Activated naive CD8-positive, alpha-beta T cell treated with anti-CD3 and anti-CD28 coated beads, Interleukin-2, amount 50 U/mL, for 16 hours (primary cell): Measurements from ENCODE around the gene DPH2.

Source experiments
- DNase-seq: peaks from one replicate; pipeline ENCODE4 v3.0.0-alpha.2; 2020; ENCODE audit warnings: low read depth, low spot score

The DPH2 gene

GRCh38 chr1:44000122-44000665, 30.4 kb downstream of the DPH2 start:
- DNase-seq = no peak

- DNase-seq = no peak
Observed at GRCh38 chr1:44002165-44002564, 32.4 kb downstream of the DPH2 start.

- DNase-seq = no peak
Observed at GRCh38 chr1:44002606-44003157, 32.9 kb downstream of the DPH2 start.

DNA sequence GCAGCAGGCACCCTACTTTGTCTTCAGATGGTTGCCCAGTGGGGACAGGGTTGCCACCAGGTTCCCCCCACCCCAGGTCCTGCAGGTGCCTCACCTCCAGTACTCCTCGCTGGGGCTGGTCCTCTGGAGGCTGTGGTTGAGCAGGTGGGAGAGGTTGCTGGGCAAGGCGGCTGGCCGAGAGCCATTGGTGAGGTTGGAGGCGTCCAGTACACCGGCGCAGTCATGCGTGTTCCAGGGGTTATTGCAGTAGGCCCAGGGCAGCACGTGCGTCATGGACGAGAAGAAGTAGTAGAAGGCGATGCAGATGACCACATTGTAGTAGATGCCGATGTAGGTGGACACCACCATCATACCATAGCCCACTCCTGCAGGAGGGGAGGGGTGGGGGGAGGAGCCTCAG, 38.4 kb downstream of the DPH2 start:
- DNase-seq = no peak

GRCh38 chr1:44010935-44011471, 41.2 kb downstream of the DPH2 start:
- no peak for DNase-seq

DNA sequence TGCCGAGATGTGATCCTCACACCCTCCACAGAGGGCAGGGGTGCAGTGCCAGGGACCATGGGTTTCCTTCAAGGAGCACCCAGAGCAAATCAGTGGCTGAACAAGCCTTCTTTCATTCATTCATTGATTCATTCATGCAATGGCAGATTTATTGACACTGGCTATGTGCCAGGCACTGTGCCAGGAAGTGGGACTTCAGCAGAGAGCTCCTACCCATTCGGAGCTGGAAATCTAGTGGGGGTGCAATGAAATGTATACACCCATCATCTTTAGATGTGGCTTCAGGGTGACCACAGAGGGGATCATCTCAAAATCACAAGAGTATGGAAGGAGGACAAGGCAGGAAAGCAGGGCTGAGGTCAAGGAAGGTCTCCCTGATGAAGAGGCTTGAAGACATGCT, 42.6 kb downstream of the DPH2 start:
- DNase-seq = no peak

DNA sequence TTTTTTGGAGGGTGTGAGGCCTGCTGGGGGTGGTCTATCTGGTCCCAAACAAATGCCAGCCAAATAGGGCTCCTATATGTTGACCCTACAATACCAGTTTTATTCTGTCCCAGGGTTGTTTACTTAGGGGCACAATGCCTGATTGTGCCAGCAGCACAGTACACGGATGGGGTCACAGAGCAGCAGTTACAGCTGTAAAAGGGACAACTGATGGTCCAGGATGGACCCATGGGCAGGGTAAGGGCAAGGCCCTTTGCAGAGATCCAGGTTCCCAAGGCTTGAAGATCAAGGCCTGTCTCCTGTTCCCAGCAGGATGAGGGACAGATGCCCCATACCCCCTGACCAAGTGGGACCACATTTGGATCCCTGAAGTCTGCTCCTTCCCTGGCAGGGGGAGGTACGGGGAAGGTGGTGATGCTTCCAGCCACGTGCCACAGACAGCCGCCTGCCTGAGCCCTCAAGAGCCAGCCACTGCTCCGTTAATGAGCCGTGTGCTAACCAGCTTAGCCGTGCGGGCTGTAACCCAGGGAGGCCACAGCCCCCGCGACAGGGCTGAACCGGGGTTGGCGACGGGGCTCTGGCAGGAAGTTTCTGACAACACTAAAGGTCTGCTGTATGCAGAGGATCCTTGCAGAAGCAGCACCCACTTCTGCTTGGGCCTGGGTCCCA, 43.3 kb downstream of the DPH2 start:
- no peak for DNase-seq

DNA sequence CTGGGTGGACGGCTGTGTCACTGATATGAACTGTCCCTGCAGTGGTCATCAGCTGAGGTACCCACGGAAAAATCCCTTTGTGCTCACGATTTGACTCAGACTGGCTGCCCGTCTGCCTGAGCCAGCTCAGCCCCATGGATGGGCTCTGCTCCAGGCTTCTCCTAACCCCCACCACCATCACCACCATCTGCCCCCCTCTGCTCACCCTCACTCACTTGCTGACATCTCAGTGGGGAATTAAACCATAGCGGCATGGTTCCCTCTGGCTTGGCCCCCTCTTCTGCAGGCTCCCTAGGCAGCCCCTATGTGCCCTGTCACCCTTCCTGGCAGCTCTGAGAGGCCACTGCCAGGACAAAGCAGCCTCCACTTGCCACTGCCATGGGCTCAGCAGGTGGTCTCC, 44.1 kb downstream of the DPH2 start:
- no peak for DNase-seq

DNA sequence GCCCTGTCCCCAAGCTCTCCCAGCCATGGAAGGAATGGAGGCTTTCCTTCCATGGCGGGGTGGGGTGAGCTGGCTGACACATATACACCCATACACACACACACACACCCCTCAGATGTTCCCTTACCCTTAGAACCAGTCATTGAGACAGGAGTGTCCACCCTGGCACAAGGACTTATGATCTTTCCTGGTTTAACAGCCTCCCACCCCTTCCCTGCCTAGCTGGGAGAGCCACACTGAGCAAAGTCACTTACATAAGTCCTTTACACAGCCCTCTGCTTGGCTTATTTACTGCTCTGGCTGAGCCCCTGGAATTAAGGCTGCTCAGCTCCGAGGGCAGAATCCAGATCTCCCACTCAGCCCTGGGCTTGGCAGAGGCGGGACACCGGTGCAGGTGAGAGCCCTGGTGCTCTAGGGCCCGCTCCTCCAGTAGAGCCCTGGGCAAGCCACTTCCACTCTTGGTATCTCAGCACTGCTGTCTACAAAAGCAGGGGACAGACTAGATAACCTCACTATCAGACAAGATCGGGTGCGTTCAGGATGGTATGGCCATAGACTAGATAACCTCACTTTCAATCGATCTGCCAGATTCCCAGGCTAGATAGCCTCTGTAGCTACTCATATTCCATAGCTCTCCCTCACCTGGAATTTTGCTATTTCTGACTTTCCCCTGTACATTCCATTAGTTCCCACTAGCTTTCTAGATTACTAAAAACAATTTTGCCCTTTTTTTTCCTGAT, 44.7 kb downstream of the DPH2 start:
- no peak for DNase-seq

GRCh38 chr1:44015206-44015605, 45.4 kb downstream of the DPH2 start:
- no peak for DNase-seq

DNA sequence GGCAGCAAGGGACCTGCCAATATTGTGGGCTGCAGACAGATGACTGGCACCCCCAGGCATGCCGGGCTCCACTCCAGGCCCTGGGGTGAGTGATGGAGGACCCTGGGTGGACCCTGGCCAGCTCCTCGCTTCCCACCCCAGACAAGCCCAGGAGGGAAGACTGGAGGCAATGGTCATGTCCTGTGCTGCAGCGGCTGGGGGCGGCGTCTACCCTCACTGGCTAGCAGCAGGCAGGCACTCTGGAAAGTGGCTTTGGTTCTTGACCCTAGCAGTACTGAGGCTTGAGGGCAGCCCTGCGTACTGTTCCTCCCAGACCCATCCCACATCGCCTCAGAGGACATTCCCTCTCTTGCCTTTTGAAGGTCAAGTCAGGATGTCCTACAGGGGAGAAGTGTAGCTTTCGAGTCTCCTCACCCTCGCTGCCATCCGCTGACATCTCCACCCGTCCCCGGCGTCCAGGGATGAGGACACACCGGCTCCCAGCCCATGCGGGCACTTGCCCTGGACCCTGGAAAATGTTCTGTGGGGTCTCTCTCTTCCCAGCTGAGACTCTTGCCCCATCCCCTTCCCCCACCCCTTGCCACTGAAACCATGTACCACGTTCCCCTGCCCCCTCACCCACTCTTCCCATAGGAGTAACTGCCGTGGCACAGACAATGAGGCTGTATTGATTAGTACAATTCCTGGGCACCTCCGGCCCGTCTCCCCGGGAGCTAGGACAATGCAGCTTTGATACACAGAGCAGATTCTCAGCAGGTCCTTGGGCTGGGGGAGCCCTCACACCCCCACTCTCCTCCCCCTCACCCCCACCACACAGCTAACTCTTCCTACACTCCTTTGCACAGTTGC, 46.5 kb downstream of the DPH2 start:
- DNase-seq = no peak

DNA sequence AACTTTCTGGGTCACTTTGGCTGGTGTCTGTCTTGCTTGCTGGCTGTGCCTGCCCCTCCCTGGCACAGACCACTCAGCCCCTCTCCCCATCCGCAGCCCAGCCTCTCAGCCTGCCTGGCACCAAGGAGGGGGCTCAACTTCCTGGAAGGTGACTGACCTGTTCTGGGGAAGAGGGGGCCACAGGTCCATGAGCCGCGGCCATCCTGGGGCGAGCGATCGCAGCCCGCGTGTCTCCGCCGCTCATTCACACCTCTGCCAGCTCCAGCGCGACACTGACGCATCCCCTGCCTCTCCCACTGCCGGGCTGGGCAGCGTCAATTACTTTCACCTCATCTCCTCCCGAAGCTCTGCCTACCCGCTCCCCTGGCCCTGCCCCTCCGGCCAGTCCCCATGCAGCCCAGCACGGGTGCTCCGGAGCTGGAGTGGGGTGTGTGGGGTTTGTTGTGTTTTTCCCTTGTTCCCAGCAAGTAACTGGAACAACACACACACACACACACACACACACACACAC, 47.1 kb downstream of the DPH2 start:
- no peak for DNase-seq

- DNase-seq = no peak
Observed at GRCh38 chr1:44019466-44019948, 49.7 kb downstream of the DPH2 start.

DNA sequence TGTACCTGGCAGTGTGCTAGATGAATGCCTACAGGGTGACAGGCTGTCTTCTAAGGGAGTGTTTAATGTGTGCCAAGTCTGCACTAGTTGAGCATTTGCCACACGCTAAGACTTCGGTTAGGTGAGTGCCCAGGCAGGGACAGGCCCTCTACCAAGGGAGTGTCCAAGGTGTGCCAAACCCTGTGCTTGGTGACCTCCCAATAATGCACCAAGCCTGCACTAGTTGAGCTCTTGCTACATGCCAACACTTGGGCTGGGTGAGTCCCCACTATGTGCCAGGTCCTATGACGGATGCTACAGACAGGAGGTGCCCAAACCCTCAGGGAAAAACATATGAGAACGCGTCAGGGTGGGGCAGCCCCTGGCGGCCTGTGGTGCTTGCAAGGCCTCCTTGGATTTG, 50.7 kb downstream of the DPH2 start:
- no peak for DNase-seq

- DNase-seq = no peak
Observed at GRCh38 chr1:44021156-44021555, 51.3 kb downstream of the DPH2 start.

- DNase-seq = no peak
Observed at GRCh38 chr1:44021581-44022321, 51.9 kb downstream of the DPH2 start.
